Endodermal cell (in vitro differentiated cells): ENCODE data around the gene COX7A2L. TPM values are rescaled to one million over a fixed set of nuclear protein-coding genes. Genes with fewer than 3 reads are reported as not detected.

ENCODE experiments used
- DNase-seq: peaks from one replicate; pipeline ENCODE4 v3.0.0-alpha.2; 2017
- H3K27ac ChIP-seq: 2 replicates; pipeline ENCODE4 v1.5.1; 2013; ENCODE audit warnings: mild to moderate bottlenecking, low read depth, low read length, moderate library complexity
- H3K27me3 ChIP-seq: 2 replicates; pipeline ENCODE4 v1.6.1; 2013; ENCODE audit warnings: mild to moderate bottlenecking, low read length, moderate library complexity; ENCODE audit not compliant: insufficient read depth, control insufficient read depth, poor library complexity, severe bottlenecking
- H3K36me3 ChIP-seq: 2 replicates; pipeline ENCODE4 v1.7.0; 2013; ENCODE audit warnings: mild to moderate bottlenecking, low read length, moderate library complexity; ENCODE audit not compliant: control insufficient read depth, insufficient read depth
- H3K4me1 ChIP-seq: one replicate; pipeline ENCODE4 v1.7.0; 2013; ENCODE audit warnings: low read length; ENCODE audit not compliant: control insufficient read depth, insufficient read depth
- H3K4me3 ChIP-seq: 2 replicates; pipeline ENCODE4 v1.5.1; 2013; ENCODE audit warnings: mild to moderate bottlenecking, low read length, moderate library complexity
- H3K9ac ChIP-seq: 2 replicates; pipeline ENCODE4 v1.6.1; 2013; ENCODE audit warnings: mild to moderate bottlenecking, low read length, moderate library complexity; ENCODE audit not compliant: poor library complexity, severe bottlenecking; ENCODE audit errors: extremely low read depth
- H3K9me3 ChIP-seq: 2 replicates; pipeline ENCODE4 v1.6.1; 2013; ENCODE audit warnings: mild to moderate bottlenecking, low read length, moderate library complexity; ENCODE audit not compliant: control insufficient read depth
- H3K27ac Mint-ChIP-seq: 2 replicates; pipeline ENCODE4 v1.8.0; 2020; ENCODE audit warnings: mixed read lengths
- H3K27me3 Mint-ChIP-seq: 2 replicates; pipeline ENCODE4 v1.8.0; 2021; ENCODE audit warnings: mild to moderate bottlenecking, mixed read lengths; ENCODE audit not compliant: insufficient read depth
- H3K36me3 Mint-ChIP-seq: 2 replicates; pipeline ENCODE4 v1.8.0; 2020; ENCODE audit warnings: low read depth, mixed read lengths
- H3K4me1 Mint-ChIP-seq: 2 replicates; pipeline ENCODE4 v1.8.0; 2020; ENCODE audit warnings: mixed read lengths
- H3K4me3 Mint-ChIP-seq: 2 replicates; pipeline ENCODE4 v1.8.0; 2020; ENCODE audit warnings: mild to moderate bottlenecking, moderate library complexity, mixed read lengths
- H3K9me3 Mint-ChIP-seq: 2 replicates; pipeline ENCODE4 v1.8.0; 2020; ENCODE audit warnings: mild to moderate bottlenecking, mixed read lengths
- WGBS, 2 experiments: methylation state at CpG; one replicate each; pipeline versions ENCODE4 v1.1.5 to v1.1.7; 2013; ENCODE audit warnings: missing lambda C conversion rate in 2 of 2, mixed read lengths in 1 of 2; ENCODE audit not compliant: insufficient coverage in 1 of 2, insufficient read length in 1 of 2; 5-methylcytosine and 5-hydroxymethylcytosine counted together
- total RNA-seq, 2 donors: library from RNA; stranded (reverse); fragmentation: NEBNext Ultra II Directional in 1 of 2; extraction: Animal tissue kit (Norgen Biotek cat#: 25700) in 1 of 2; gene quantifications; 2 replicates in 1 of 2; 3 replicates in 1 of 2; pipeline ENCODE4 v1.2.1, GENCODE V29; 2021
- TF ChIP-seq, protein P1 (sequence below): fragments of 200-600 bp; sonication (generic); conservative IDR thresholded peaks from 2 replicates; pipeline ENCODE4 v1.5.0; 2021; ENCODE audit warnings: antibody characterized with exemption, mild to moderate bottlenecking

COX7A2L gene
- total RNA-seq, 2 donors from 2014 or later = 113 to 117 TPM

DNA sequence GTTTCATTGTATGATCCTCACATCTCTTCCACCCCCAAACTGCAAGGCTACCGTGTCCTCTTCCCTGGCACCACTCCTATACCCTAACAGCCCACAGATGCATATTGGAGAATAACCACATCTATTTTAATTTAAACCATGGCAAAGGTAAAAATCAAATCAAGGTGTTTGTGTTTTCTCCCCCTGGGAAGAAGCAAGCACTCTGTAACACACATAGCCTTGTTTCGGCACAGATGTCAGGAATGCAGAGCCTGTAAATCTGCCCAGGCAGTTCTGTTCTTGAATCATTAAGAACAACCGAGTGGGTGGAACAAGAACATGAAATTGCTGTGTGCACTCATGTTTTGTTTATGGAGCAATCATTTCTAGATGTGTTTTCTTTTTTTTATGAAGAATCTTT, 6.8 kb upstream of the COX7A2L start:
- Mint-ChIP-seq H3K9me3 (no peaks in the 10 kb centered on the region), H3K4me1 (peaks cover 15% of the 10 kb centered on the region), H3K27ac (no peak overlapping the region), H3K4me3 (no peak overlapping the region), H3K27me3 (no peaks in the 10 kb centered on the region), H3K36me3 (no peaks in the 10 kb centered on the region)
- no peak overlapping the region for H3K27ac ChIP-seq
- no peaks in the 10 kb centered on the region for H3K27me3 ChIP-seq
- TF ChIP-seq, protein P1, sequence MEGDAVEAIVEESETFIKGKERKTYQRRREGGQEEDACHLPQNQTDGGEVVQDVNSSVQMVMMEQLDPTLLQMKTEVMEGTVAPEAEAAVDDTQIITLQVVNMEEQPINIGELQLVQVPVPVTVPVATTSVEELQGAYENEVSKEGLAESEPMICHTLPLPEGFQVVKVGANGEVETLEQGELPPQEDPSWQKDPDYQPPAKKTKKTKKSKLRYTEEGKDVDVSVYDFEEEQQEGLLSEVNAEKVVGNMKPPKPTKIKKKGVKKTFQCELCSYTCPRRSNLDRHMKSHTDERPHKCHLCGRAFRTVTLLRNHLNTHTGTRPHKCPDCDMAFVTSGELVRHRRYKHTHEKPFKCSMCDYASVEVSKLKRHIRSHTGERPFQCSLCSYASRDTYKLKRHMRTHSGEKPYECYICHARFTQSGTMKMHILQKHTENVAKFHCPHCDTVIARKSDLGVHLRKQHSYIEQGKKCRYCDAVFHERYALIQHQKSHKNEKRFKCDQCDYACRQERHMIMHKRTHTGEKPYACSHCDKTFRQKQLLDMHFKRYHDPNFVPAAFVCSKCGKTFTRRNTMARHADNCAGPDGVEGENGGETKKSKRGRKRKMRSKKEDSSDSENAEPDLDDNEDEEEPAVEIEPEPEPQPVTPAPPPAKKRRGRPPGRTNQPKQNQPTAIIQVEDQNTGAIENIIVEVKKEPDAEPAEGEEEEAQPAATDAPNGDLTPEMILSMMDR = no peak
- no peak overlapping the region for H3K4me3 ChIP-seq
- 75 to 90% methylated on average over 1 to 3 of the region's 3 CpGs for WGBS, 2 experiments
- H3K36me3 ChIP-seq = no peaks in the 10 kb centered on the region
- H3K9ac ChIP-seq = no peak overlapping the region
- H3K9me3 ChIP-seq = no peaks in the 10 kb centered on the region
- peaks cover 10% of the 10 kb centered on the region for H3K4me1 ChIP-seq
- DNase-seq = no peak

GRCh38 chr2:42366411-42366810, 5.4 kb upstream of the COX7A2L start:
- Mint-ChIP-seq H3K27me3 (no peaks in the 10 kb centered on the region), H3K4me1 (peaks cover 23% of the 10 kb centered on the region), H3K4me3 (no peak overlapping the region), H3K36me3 (no peaks in the 10 kb centered on the region), H3K27ac (no peak overlapping the region), H3K9me3 (no peaks in the 10 kb centered on the region)
- H3K4me3 ChIP-seq = no peak overlapping the region
- no peaks in the 10 kb centered on the region for H3K9me3 ChIP-seq
- TF ChIP-seq, protein P1 = no peak
- H3K27ac ChIP-seq = no peak overlapping the region
- H3K4me1 ChIP-seq = peaks cover 10% of the 10 kb centered on the region
- no peak overlapping the region for H3K9ac ChIP-seq
- no peaks in the 10 kb centered on the region for H3K36me3 ChIP-seq
- H3K27me3 ChIP-seq = no peaks in the 10 kb centered on the region
- DNase-seq = no peak

GRCh38 chr2:42364658-42365057, 3.6 kb upstream of the COX7A2L start:
- Histone ChIP-seq H3K9me3 (no peaks in the 10 kb centered on the region), H3K27ac (no peak overlapping the region), H3K27me3 (no peaks in the 10 kb centered on the region), H3K4me3 (no peak overlapping the region), H3K36me3 (no peaks in the 10 kb centered on the region), H3K4me1 (peaks cover 7% of the 10 kb centered on the region), H3K9ac (no peak overlapping the region)
- Mint-ChIP-seq H3K4me1 (peaks cover 31% of the 10 kb centered on the region), H3K4me3 (no peak overlapping the region), H3K36me3 (no peaks in the 10 kb centered on the region), H3K27me3 (no peaks in the 10 kb centered on the region), H3K27ac (no peak overlapping the region), H3K9me3 (no peaks in the 10 kb centered on the region)
- no peak for DNase-seq
- TF ChIP-seq, protein P1 = no peak
- WGBS, 2 experiments = 81 to 93% methylated on average over 3 of the region's 3 CpGs
